Fibroblast of lung (primary cell): ENCODE data around the gene UAP1L1. TPM values are rescaled to one million over a fixed set of nuclear protein-coding genes. Genes with fewer than 3 reads are reported as not detected.

Experiments
- DNase-seq, 2 donors: peaks; one replicate each; pipeline versions ENCODE4 v3.0.0 to v3.0.0-alpha.2; 2010; ENCODE audit warnings: low read depth in 2 of 2
- H2AFZ ChIP-seq: 2 replicates; pipeline ENCODE4 v1.5.1; 2012; ENCODE audit warnings: low read length, control low read depth, inconsistent platforms
- H3K27ac ChIP-seq: 2 replicates; pipeline ENCODE4 v1.5.1; 2011; ENCODE audit warnings: low read length, control low read depth; ENCODE audit not compliant: insufficient read depth
- H3K27me3 ChIP-seq: 2 replicates; pipeline ENCODE4 v1.5.1; 2011; ENCODE audit warnings: mild to moderate bottlenecking, low read length; ENCODE audit not compliant: control insufficient read depth, insufficient read depth
- H3K36me3 ChIP-seq: 2 replicates; pipeline ENCODE4 v1.5.1; 2011; ENCODE audit warnings: low read length; ENCODE audit not compliant: control insufficient read depth, insufficient read depth
- H3K4me1 ChIP-seq: 2 replicates; pipeline ENCODE4 v1.5.1; 2011; ENCODE audit warnings: low read length; ENCODE audit not compliant: control insufficient read depth, insufficient read depth; ENCODE audit errors: extremely low read depth
- H3K4me2 ChIP-seq: 2 replicates; pipeline ENCODE4 v1.5.1; 2011; ENCODE audit warnings: low read length, control low read depth; ENCODE audit not compliant: insufficient read depth; ENCODE audit errors: extremely low read depth
- H3K4me3 ChIP-seq, 4 experiments: fragments of 200-600 bp in 1 of 4; sonication (generic) in 1 of 4; replicated peaks in 1 of 4; 2 replicates each; pipeline ENCODE4 v1.5.1; 2011 to 2016; ENCODE audit warnings: low read length in 4 of 4, low read depth in 3 of 4, mild to moderate bottlenecking in 3 of 4, control low read depth in 2 of 4, inconsistent platforms in 1 of 4, mixed read lengths in 1 of 4; ENCODE audit not compliant: insufficient read depth in 1 of 4; ENCODE audit errors: control extremely low read depth in 1 of 4
- H3K79me2 ChIP-seq: 2 replicates; pipeline ENCODE4 v1.5.1; 2012; ENCODE audit warnings: mild to moderate bottlenecking, low read length, inconsistent platforms; ENCODE audit not compliant: control insufficient read depth, insufficient read depth
- H3K9ac ChIP-seq: 2 replicates; pipeline ENCODE4 v1.5.1; 2011; ENCODE audit warnings: mild to moderate bottlenecking, low read length, control low read depth; ENCODE audit not compliant: insufficient read depth
- H3K9me3 ChIP-seq: 2 replicates; pipeline ENCODE4 v1.5.1; 2012; ENCODE audit warnings: low read depth, low read length; ENCODE audit not compliant: control insufficient read depth, insufficient read depth
- H4K20me1 ChIP-seq: 2 replicates; pipeline ENCODE4 v1.5.1; 2011; ENCODE audit warnings: low read length; ENCODE audit not compliant: control insufficient read depth, insufficient read depth; ENCODE audit errors: extremely low read depth
- CTCF ChIP-seq, 2 donors: IDR thresholded peaks in 1 of 2; conservative IDR thresholded peaks in 1 of 2; 1 replicate in 1 of 2; 2 replicates in 1 of 2; pipeline ENCODE4 v1.5.1; 2011 to 2012; ENCODE audit warnings: low read length in 2 of 2, control low read depth in 1 of 2, inconsistent platforms in 1 of 2, low read depth in 1 of 2, mild to moderate bottlenecking in 1 of 2
- EZH2 ChIP-seq: IDR thresholded peaks from 2 replicates; pipeline ENCODE4 v1.5.1; 2012; ENCODE audit warnings: low read length, control low read depth, mild to moderate bottlenecking; ENCODE audit errors: missing control alignments
- polyA plus RNA-seq, 2 donors: library from polyadenylated mRNA; depleted of rRNA in 1 of 2; stranded (reverse) in 1 of 2; unstranded in 1 of 2; fragments of >200 nt; gene quantifications; 2 replicates each; pipeline ENCODE4 v1.2.1, GENCODE V29; 2011 to 2012; ENCODE audit warnings: missing spikeins in 1 of 2
- total RNA-seq: library from RNA; depleted of rRNA; stranded (reverse); fragments of >200 nt; gene quantifications from 2 replicates; pipeline ENCODE4 v1.2.1, GENCODE V29; 2014

The UAP1L1 gene
- total and polyA plus RNA-seq, 2 donors (not counting 1 experiment from before 2014, with no cell fraction given) = 16.4 to 21.1 TPM

DNA sequence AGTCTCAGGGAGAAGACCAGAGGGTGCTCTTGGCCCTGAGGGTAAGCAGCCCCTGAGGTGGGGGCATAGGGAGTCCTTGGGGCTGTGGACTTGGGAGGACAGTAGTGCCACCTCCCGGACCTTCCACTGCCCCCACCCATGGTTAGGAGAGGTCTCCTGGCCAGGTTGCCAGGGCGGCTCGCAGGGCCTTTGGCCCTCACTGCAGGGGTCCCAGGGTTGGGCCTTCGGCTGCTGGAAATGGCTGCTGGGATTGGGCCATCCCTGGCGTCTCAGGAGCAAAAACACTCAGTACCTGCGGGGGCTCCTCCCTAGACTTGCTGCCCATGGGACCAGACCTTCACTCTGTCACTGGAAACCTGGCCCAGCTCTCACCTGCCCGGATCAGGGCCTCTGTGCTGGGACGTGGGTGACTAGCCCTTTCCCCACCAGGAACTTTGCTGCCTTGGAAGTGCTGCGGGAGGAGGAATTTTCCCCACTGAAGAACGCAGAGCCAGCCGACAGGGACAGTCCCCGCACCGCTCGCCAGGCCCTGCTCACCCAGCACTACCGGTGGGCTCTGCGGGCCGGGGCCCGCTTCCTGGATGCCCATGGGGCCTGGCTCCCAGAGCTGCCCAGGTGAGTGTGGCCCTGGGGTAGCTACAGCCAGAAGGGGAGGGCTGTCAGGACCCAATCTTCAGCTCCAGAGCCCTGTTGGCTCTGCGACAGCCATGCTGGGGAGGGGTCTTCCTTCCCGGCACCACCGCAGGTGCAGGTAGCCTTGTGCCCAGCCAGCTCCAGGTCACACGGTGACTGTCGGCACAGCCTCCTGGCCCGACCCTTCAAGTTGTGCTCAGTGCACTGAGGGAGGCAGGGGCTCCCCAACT is 3.2 kb downstream of the UAP1L1 start:
- TF ChIP-seq CTCF (conservative IDR thresholded peaks at IDR 0.05 in 1 of 2, IDR thresholded peaks at IDR 0.05 in 1 of 2; ENCODE audit: low read depth in 1 of 2, low read length in 2 of 2) (no peak), EZH2 (no peak)
- H3K79me2 ChIP-seq = peaks cover 22% of the 10 kb centered on the region
- H3K9ac ChIP-seq = no peak overlapping the region
- DNase-seq = no peak
- H4K20me1 ChIP-seq = no peaks in the 10 kb centered on the region
- peaks cover 40% of the 10 kb centered on the region for H3K36me3 ChIP-seq
- H3K4me2 ChIP-seq = no peak overlapping the region
- H3K4me1 ChIP-seq = peaks cover 31% of the 10 kb centered on the region
- H2AFZ ChIP-seq = no peak overlapping the region
- no peak overlapping the region for H3K4me3 ChIP-seq
- H3K27ac ChIP-seq = no peak overlapping the region
- H3K27me3 ChIP-seq = no peaks in the 10 kb centered on the region
- H3K9me3 ChIP-seq = no peaks in the 10 kb centered on the region

- Histone ChIP-seq H3K27me3 (no peaks in the 10 kb centered on the region), H2AFZ (no peak overlapping the region), H4K20me1 (no peaks in the 10 kb centered on the region), H3K4me1 (peaks cover 32% of the 10 kb centered on the region), H3K36me3 (peaks cover 40% of the 10 kb centered on the region), H3K27ac (peak overlapping the region; percentile 81), H3K9me3 (no peaks in the 10 kb centered on the region), H3K4me2 (no peak overlapping the region), H3K4me3 (no peak overlapping the region), H3K79me2 (peaks cover 22% of the 10 kb centered on the region), H3K9ac (no peak overlapping the region)
- no peak for DNase-seq
- TF ChIP-seq CTCF (conservative IDR thresholded peaks at IDR 0.05 in 1 of 2, IDR thresholded peaks at IDR 0.05 in 1 of 2; ENCODE audit: low read depth in 1 of 2, low read length in 2 of 2) = no peak
- TF ChIP-seq EZH2 = no peak
These were observed 5.1 kb downstream of the UAP1L1 start for GRCh38 chr9:137082222-137082924.

GRCh38 chr9:137082925-137083290 is 5.6 kb downstream of the UAP1L1 start:
- Histone ChIP-seq H3K27me3 (no peaks in the 10 kb centered on the region), H3K9ac (no peak overlapping the region), H3K79me2 (peaks cover 22% of the 10 kb centered on the region), H3K4me2 (peak overlapping the region; percentile 38), H3K9me3 (no peaks in the 10 kb centered on the region), H3K4me3 (peak overlapping the region in 1 of 4 experiments; percentile 9), H3K27ac (peak overlapping the region; percentile 81), H4K20me1 (no peaks in the 10 kb centered on the region), H2AFZ (no peak overlapping the region), H3K4me1 (peaks cover 32% of the 10 kb centered on the region), H3K36me3 (peaks cover 40% of the 10 kb centered on the region)
- TF ChIP-seq EZH2 (no peak), CTCF (conservative IDR thresholded peaks at IDR 0.05 in 1 of 2, IDR thresholded peaks at IDR 0.05 in 1 of 2; ENCODE audit: low read depth in 1 of 2, low read length in 2 of 2) (no peak)
- no peak for DNase-seq
